HepG2 (cell line): ENCODE measurements around the gene REP15. TPM values are rescaled to one million over a fixed set of nuclear protein-coding genes. Genes with fewer than 3 reads are reported as not detected.

Source experiments
- ATF1 ChIP-seq: IDR thresholded peaks from 2 replicates; pipeline ENCODE4 v1.6.1; 2016; ENCODE audit warnings: mild to moderate bottlenecking, control low read depth
- CAMTA2 ChIP-seq: sonication (generic); formaldehyde crosslinking; IDR thresholded peaks from 2 replicates; pipeline ENCODE4 v1.4.0; 2020; ENCODE audit warnings: mild to moderate bottlenecking, missing genetic modification reagents, borderline replicate concordance
- CENPT ChIP-seq: sonication (generic); formaldehyde crosslinking; IDR thresholded peaks from 2 replicates; pipeline ENCODE4 v1.8.0; 2022; ENCODE audit warnings: low read depth, mild to moderate bottlenecking, moderate library complexity, missing genetic modification reagents
- CREM ChIP-seq, 2 experiments: sonication (generic) in 1 of 2; formaldehyde crosslinking in 1 of 2; IDR thresholded peaks; 2 replicates each; pipeline versions ENCODE4 v1.4.0 to v1.6.1; 2016 to 2020; ENCODE audit warnings: antibody characterized with exemption in 1 of 2, mild to moderate bottlenecking in 1 of 2, missing genetic modification reagents in 1 of 2
- FOSL2 ChIP-seq: sonication (generic); formaldehyde crosslinking; IDR thresholded peaks from 2 replicates; pipeline ENCODE4 v1.4.0; 2020; ENCODE audit warnings: missing genetic modification reagents
- HOXA3 ChIP-seq: sonication (generic); formaldehyde crosslinking; IDR thresholded peaks from 2 replicates; pipeline ENCODE4 v1.5.0; 2020; ENCODE audit warnings: missing genetic modification reagents
- JUN ChIP-seq: sonication (generic); formaldehyde crosslinking; IDR thresholded peaks from 2 replicates; pipeline ENCODE4 v1.4.0; 2020; ENCODE audit warnings: mild to moderate bottlenecking, missing genetic modification reagents
- KLF9 ChIP-seq: IDR thresholded peaks from 2 replicates; pipeline ENCODE4 v1.6.1; 2016; ENCODE audit warnings: low read depth
- MEF2D ChIP-seq: sonication (generic); formaldehyde crosslinking; IDR thresholded peaks from 2 replicates; pipeline ENCODE4 v1.5.1; 2020; ENCODE audit warnings: mild to moderate bottlenecking, missing genetic modification reagents
- MTF1 ChIP-seq: sonication (generic); formaldehyde crosslinking; IDR thresholded peaks from 2 replicates; pipeline ENCODE4 v1.5.0; 2020; ENCODE audit warnings: missing genetic modification reagents
- PBX3 ChIP-seq: sonication (generic); formaldehyde crosslinking; IDR thresholded peaks from 2 replicates; pipeline ENCODE4 v1.8.1; 2023; ENCODE audit warnings: missing genetic modification reagents, inconsistent platforms, borderline replicate concordance
- REST ChIP-seq, 2 experiments: IDR thresholded peaks; 2 replicates each; pipeline ENCODE4 v1.6.1; 2011 to 2012; ENCODE audit warnings: low read length in 2 of 2, borderline replicate concordance in 1 of 2, low read depth in 1 of 2, mild to moderate bottlenecking in 1 of 2, moderate library complexity in 1 of 2
- SAP130 ChIP-seq: IDR thresholded peaks from 2 replicates; pipeline ENCODE4 v1.6.1; 2016; ENCODE audit warnings: low read depth
- SNAPC2 ChIP-seq: sonication (generic); formaldehyde crosslinking; IDR thresholded peaks from 2 replicates; pipeline ENCODE4 v1.8.1; 2022; ENCODE audit warnings: mild to moderate bottlenecking, missing genetic modification reagents
- SRSF9 ChIP-seq: fragments of 200-400 bp; formaldehyde crosslinking; IDR thresholded peaks from 2 replicates; pipeline ENCODE4 v1.6.1; 2018; ENCODE audit warnings: borderline replicate concordance, mild to moderate bottlenecking, low read depth, low read length; ENCODE audit not compliant: insufficient read depth, poor library complexity, severe bottlenecking
- ZFP36L2 ChIP-seq: sonication (generic); formaldehyde crosslinking; IDR thresholded peaks from 2 replicates; pipeline ENCODE4 v1.4.0; 2020; ENCODE audit warnings: missing genetic modification reagents
- ZNF333 ChIP-seq: sonication (generic); formaldehyde crosslinking; IDR thresholded peaks from 2 replicates; pipeline ENCODE4 v1.4.0; 2020; ENCODE audit warnings: mild to moderate bottlenecking, missing genetic modification reagents, borderline replicate concordance
- ZNF33A ChIP-seq: sonication (generic); formaldehyde crosslinking; IDR thresholded peaks from 2 replicates; pipeline ENCODE4 v1.5.1; 2020; ENCODE audit warnings: missing genetic modification reagents, mild to moderate bottlenecking, moderate library complexity, borderline replicate concordance
- ZNF576 ChIP-seq: sonication (generic); formaldehyde crosslinking; IDR thresholded peaks from 2 replicates; pipeline ENCODE4 v1.4.0; 2020; ENCODE audit warnings: mild to moderate bottlenecking, missing genetic modification reagents
- ZNF704 ChIP-seq: sonication (generic); formaldehyde crosslinking; IDR thresholded peaks from 2 replicates; pipeline ENCODE4 v1.8.1; 2023; ENCODE audit warnings: mild to moderate bottlenecking, inconsistent platforms, moderate library complexity, missing genetic modification reagents, borderline replicate concordance
- ZSCAN29 ChIP-seq: sonication (generic); formaldehyde crosslinking; conservative IDR thresholded peaks from 2 replicates; pipeline ENCODE4 v1.4.0; 2020; ENCODE audit warnings: mild to moderate bottlenecking, missing genetic modification reagents
- ZSCAN9 ChIP-seq: IDR thresholded peaks from 2 replicates; pipeline ENCODE4 v1.6.1; 2016; ENCODE audit warnings: borderline replicate concordance
- polyA plus RNA-seq, 8 experiments: library from polyadenylated mRNA; depleted of rRNA in 3 of 8; stranded (reverse) in 7 of 8; unstranded in 1 of 8; fragments of >200 nt; fragmentation: Illumina TruSeq in 4 of 8; extraction: Trizol in 4 of 8; gene quantifications; 2 replicates each; pipeline versions ENCODE4 v1.2.1 to v1.2.3, GENCODE V29; 2011 to 2016; ENCODE audit warnings: low read depth in 4 of 8, missing spikeins in 1 of 8, mixed read lengths in 1 of 8; ENCODE audit not compliant: insufficient read depth in 1 of 8
- total RNA-seq, 5 experiments: library from RNA; depleted of rRNA; stranded (reverse); fragments of >200 nt; fragmentation: Illumina TruSeq; extraction: Trizol; gene quantifications; 2 replicates each; pipeline ENCODE4 v1.2.3, GENCODE V29; 2016; ENCODE audit warnings: low read depth in 1 of 5

The REP15 gene
- total and polyA plus RNA-seq, 2 of the 13 experiments (the other 11 are each of a cell fraction or from before 2014, with no cell fraction given), result 0.12 to 0.64 TPM

GRCh38 chr12:27710592-27711316 is 14.5 kb downstream of the REP15 start, which contains the start of gene MRPS35 (continued):
- TF ChIP-seq HOXA3 (CRISPR knock-in tag), result peak; percentile 98
- TF ChIP-seq FOSL2 (CRISPR knock-in tag), result peak; percentile 59
- no peak for TF ChIP-seq PBX3 (CRISPR knock-in tag)
- no peak for TF ChIP-seq ZSCAN29
- 0 out of 2 replicates have a peak, but pooled peaks have one; percentile 90 for TF ChIP-seq ZNF576
- TF ChIP-seq ZNF704, result peak; percentile 97
- peak; percentile 91; the same call in 1 of the 2 replicates for TF ChIP-seq SNAPC2
- no peak for TF ChIP-seq MEF2D (CRISPR knock-in tag)
- peak; percentile 90 for TF ChIP-seq SAP130 (CRISPR knock-in tag)
- TF ChIP-seq REST (IDR thresholded peaks at IDR 0.05; ENCODE audit: borderline replicate concordance in 1 of 2, low read depth in 1 of 2, low read length in 2 of 2), result peak in 1 of 2 experiments; percentile 71; a peak in 1 of 4 replicates
- TF ChIP-seq CREM (IDR thresholded peaks at IDR 0.05), result no peak
- TF ChIP-seq CREM (CRISPR knock-in tag; IDR thresholded peaks at IDR 0.05), result no peak
- no peak for TF ChIP-seq ATF1 (CRISPR knock-in tag)
- TF ChIP-seq CAMTA2 (CRISPR knock-in tag), result peak; percentile 93; the same call in 1 of the 2 replicates
- 0 out of 2 replicates have a peak, but pooled peaks have one; percentile 17 for TF ChIP-seq MTF1
- no peak for TF ChIP-seq SRSF9
- peak; percentile 70; the same call in 1 of the 2 replicates for TF ChIP-seq CENPT (CRISPR knock-in tag)
- TF ChIP-seq ZNF33A (CRISPR knock-in tag), result peak; percentile 89
- TF ChIP-seq KLF9 (CRISPR knock-in tag), result no peak
- TF ChIP-seq JUN (CRISPR knock-in tag), result peak; percentile 52; the same call in 1 of the 2 replicates
- TF ChIP-seq ZSCAN9, result peak; percentile 88
- peak; percentile 96 for TF ChIP-seq ZNF333 (CRISPR knock-in tag)
- TF ChIP-seq ZFP36L2 (CRISPR knock-in tag), result peak; percentile 76; the same call in 1 of the 2 replicates
